Ascending aorta (tissue), 2 donors: ENCODE results near the gene SMAD1. TPM values are rescaled to one million over a fixed set of nuclear protein-coding genes. Genes with fewer than 3 reads are reported as not detected.

Source experiments
- DNase-seq, 2 donors: peaks; one replicate each; pipeline ENCODE4 v3.0.0-alpha.2; 2019; ENCODE audit warnings: low spot score in 2 of 2
- H3K27ac ChIP-seq, 2 donors: fragments of 200-600 bp; sonication (generic); one replicate each; pipeline ENCODE4 v1.5.1; 2016 to 2017; ENCODE audit warnings: mild to moderate bottlenecking in 1 of 2
- H3K27me3 ChIP-seq: fragments of 200-600 bp; sonication (generic); one replicate; pipeline ENCODE4 v1.5.1; 2017
- H3K36me3 ChIP-seq, 2 donors: fragments of 200-600 bp; sonication (generic); one replicate each; pipeline ENCODE4 v1.5.1; 2016
- H3K4me1 ChIP-seq, 2 donors: fragments of 200-600 bp; sonication (generic); one replicate each; pipeline ENCODE4 v1.5.1; 2016 to 2017; ENCODE audit warnings: mild to moderate bottlenecking in 1 of 2
- H3K4me3 ChIP-seq, 2 donors: fragments of 200-600 bp; sonication (generic); one replicate each; pipeline ENCODE4 v1.5.1; 2016 to 2017; ENCODE audit warnings: mild to moderate bottlenecking in 1 of 2
- H3K9me3 ChIP-seq, 2 donors: fragments of 200-600 bp; sonication (generic); one replicate each; pipeline ENCODE4 v1.5.1; 2016
- intact Hi-C: fragments of 100-400 bp; cut with DNase I; formaldehyde crosslinking; loops from one replicate; pipeline ENCODE4 v1.15.1; 2023
- total RNA-seq: library from RNA; depleted of rRNA; stranded (reverse); fragments of >200 nt; gene quantifications from one replicate; pipeline ENCODE4 v1.1.0, GENCODE V29; 2016
- TF ChIP-seq, protein P1 (sequence below), 3 experiments: fragments of 200-600 bp in 2 of 3; fragments of 450-650 bp in 1 of 3; sonication (generic) in 2 of 3; IDR thresholded peaks; one replicate each; pipeline ENCODE4 v1.5.1; 2016 to 2019; ENCODE audit warnings: antibody characterized with exemption in 3 of 3, mild to moderate bottlenecking in 1 of 3, moderate library complexity in 1 of 3

SMAD1 gene
- total RNA-seq, 1 donor from 2014 or later = 20.1 TPM

DNA sequence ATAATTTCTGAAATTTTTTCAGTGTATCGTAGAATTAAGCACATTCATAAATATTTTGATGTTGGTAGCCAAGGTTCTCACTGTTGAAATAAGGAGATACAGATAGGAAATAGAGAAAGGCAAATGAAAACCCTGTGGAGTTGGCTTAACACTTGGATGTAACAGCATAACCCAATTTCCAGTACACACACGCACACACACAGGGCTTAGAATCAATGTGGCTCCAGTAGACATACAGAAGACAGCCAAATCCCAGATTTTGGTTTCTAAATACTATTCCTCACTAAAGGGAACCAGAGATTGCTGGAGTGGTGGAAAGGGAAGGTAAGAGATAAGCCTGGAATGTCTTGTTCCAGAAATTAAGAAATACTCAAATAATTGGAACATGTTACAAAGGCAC lies 54.4 kb downstream of the SMAD1 start:
- TF ChIP-seq, protein P1, sequence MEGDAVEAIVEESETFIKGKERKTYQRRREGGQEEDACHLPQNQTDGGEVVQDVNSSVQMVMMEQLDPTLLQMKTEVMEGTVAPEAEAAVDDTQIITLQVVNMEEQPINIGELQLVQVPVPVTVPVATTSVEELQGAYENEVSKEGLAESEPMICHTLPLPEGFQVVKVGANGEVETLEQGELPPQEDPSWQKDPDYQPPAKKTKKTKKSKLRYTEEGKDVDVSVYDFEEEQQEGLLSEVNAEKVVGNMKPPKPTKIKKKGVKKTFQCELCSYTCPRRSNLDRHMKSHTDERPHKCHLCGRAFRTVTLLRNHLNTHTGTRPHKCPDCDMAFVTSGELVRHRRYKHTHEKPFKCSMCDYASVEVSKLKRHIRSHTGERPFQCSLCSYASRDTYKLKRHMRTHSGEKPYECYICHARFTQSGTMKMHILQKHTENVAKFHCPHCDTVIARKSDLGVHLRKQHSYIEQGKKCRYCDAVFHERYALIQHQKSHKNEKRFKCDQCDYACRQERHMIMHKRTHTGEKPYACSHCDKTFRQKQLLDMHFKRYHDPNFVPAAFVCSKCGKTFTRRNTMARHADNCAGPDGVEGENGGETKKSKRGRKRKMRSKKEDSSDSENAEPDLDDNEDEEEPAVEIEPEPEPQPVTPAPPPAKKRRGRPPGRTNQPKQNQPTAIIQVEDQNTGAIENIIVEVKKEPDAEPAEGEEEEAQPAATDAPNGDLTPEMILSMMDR (IDR thresholded peaks at IDR 0.05) = no peak
- peaks cover 0 to 4% of the 10 kb centered on the region in 2 donors for H3K36me3 ChIP-seq
- intact Hi-C loops = no loop called here
- no peak overlapping the region for H3K27ac ChIP-seq
- H3K4me1 ChIP-seq = no peaks in the 10 kb centered on the region
- no peaks in the 10 kb centered on the region for H3K27me3 ChIP-seq
- H3K4me3 ChIP-seq = no peak overlapping the region
- no peaks in the 10 kb centered on the region for H3K9me3 ChIP-seq
- no peak for DNase-seq

GRCh38 chr4:145538596-145538995 lies 56.9 kb downstream of the SMAD1 start:
- no peak overlapping the region for H3K4me3 ChIP-seq
- TF ChIP-seq, protein P1 (IDR thresholded peaks at IDR 0.05) = no peak
- peaks cover 3 to 12% of the 10 kb centered on the region in 2 donors for H3K36me3 ChIP-seq
- DNase-seq = no peak
- H3K4me1 ChIP-seq = no peaks in the 10 kb centered on the region
- H3K9me3 ChIP-seq = no peaks in the 10 kb centered on the region
- intact Hi-C loops = no loop called here
- H3K27ac ChIP-seq = no peak overlapping the region
- no peaks in the 10 kb centered on the region for H3K27me3 ChIP-seq

- H3K4me3 ChIP-seq = no peak overlapping the region
- H3K9me3 ChIP-seq = no peaks in the 10 kb centered on the region
- intact Hi-C loops = no loop called here
- H3K36me3 ChIP-seq = peaks cover 3 to 12% of the 10 kb centered on the region in 2 donors
- H3K4me1 ChIP-seq = no peaks in the 10 kb centered on the region
- TF ChIP-seq, protein P1 (IDR thresholded peaks at IDR 0.05) = no peak
- no peak overlapping the region for H3K27ac ChIP-seq
- no peaks in the 10 kb centered on the region for H3K27me3 ChIP-seq
- DNase-seq = no peak
These were observed 58.0 kb downstream of the SMAD1 start for GRCh38 chr4:145539671-145540070.

DNA sequence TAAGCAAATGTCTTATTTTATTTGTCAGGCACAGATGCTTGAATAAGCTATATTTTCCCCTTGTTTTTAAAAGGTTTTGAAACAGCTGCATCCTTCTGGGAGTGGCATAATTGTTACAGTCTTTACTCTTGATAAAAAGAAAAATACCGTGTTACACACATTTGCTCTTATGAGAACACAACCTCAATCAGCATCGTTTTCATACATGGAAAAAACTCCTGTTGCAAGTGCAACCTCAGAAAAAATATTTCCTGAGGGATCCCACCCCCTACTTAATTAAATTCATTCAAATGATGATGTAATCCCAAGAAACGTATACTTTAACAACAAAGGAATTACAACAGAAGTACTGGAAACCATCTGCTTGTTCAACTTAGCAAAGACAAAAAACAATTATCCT lies 58.6 kb downstream of the SMAD1 start:
- Histone ChIP-seq H3K9me3 (no peaks in the 10 kb centered on the region), H3K27me3 (no peaks in the 10 kb centered on the region), H3K4me3 (no peak overlapping the region), H3K36me3 (peaks cover 3 to 12% of the 10 kb centered on the region in 2 donors), H3K4me1 (no peaks in the 10 kb centered on the region), H3K27ac (no peak overlapping the region)
- TF ChIP-seq, protein P1 (IDR thresholded peaks at IDR 0.05) = no peak
- no peak for DNase-seq
- intact Hi-C loops = no loop called here

DNA sequence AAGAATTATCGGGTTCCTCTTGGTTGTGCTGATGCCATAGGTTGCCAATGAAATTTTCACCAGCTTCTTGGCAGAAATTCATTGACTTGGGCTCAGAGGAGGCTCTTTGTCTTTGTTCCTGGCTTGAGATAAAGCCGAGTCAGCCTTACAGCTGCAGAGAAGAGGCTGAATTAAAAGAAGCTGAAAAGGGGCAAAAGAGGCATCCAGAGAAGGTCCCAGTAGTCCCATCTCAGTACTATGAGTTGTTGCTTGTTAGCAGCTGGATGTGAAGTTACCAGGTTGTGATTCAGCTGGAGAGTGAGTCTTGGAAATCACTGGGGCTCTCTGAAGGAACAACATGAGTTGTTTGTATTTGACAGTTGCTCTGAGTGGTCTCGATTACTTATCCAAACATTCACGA lies 59.7 kb downstream of the SMAD1 start:
- Histone ChIP-seq H3K4me1 (no peaks in the 10 kb centered on the region), H3K27me3 (no peaks in the 10 kb centered on the region), H3K27ac (no peak overlapping the region), H3K4me3 (no peak overlapping the region), H3K36me3 (peaks cover 3 to 12% of the 10 kb centered on the region in 2 donors), H3K9me3 (no peaks in the 10 kb centered on the region)
- DNase-seq = no peak
- TF ChIP-seq, protein P1 (IDR thresholded peaks at IDR 0.05) = no peak
- intact Hi-C loops = no loop called here

DNA sequence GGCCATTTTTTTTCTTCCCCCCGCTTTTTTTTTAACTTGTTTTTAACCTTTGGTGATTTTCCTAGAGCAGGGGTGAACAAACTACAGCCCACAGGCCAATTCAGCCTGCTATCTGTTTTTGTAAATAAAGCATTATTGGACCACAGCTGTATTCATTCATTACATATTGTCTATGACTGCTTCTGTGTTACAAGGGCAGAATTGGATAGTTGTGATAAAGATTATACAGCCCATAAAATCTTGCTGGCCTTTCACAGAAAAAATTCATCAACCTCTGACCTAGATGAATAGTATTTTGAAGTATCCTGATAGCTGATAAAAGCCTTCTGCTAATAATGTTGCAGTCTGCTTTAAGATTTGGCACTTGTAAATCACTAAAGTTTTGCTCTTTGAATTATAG lies 63.4 kb downstream of the SMAD1 start:
- Histone ChIP-seq H3K27me3 (no peaks in the 10 kb centered on the region), H3K4me3 (no peak overlapping the region), H3K4me1 (no peaks in the 10 kb centered on the region), H3K9me3 (no peaks in the 10 kb centered on the region), H3K27ac (peak overlapping the region in 1 of 2 donors; percentile 7), H3K36me3 (peaks cover 3 to 19% of the 10 kb centered on the region in 2 donors)
- intact Hi-C loops = no loop called here
- TF ChIP-seq, protein P1 (IDR thresholded peaks at IDR 0.05) = no peak
- DNase-seq = no peak
